GM12878 (cell line): Measurements from ENCODE around the gene GNA15. TPM values are rescaled to one million over a fixed set of nuclear protein-coding genes. Genes with fewer than 3 reads are reported as not detected.

Experiments
- ATAC-seq: fragments of 200-7000 bp; cut with Tn5 transposase; 3 replicates; pipeline ENCODE4 v1.9.1; 2020; ENCODE audit warnings: mild to moderate bottlenecking, moderate library complexity
- BruUV-seq: library from RNA; stranded (reverse); fragments of 400-500 nt; replicated peaks from 2 replicates; lab custom pipeline; 2021; lab: Mats Ljungman, UMichigan
- CTCF ChIA-PET: fragments of 300-600 bp; sonication (Branson Sonifier 250); formaldehyde crosslinking; extraction: SDS; loops from one replicate; lab custom pipeline; 2021; ENCODE audit warnings: inconsistent platforms; lab: Yijun Ruan, JAX
- POLR2A ChIA-PET: fragments of 350-600 bp; formaldehyde crosslinking; extraction: SDS; loops from one replicate; lab custom pipeline; 2021; ENCODE audit warnings: inconsistent platforms; lab: Charles Lee
- RAD21 ChIA-PET: fragments of 300-600 bp; sonication (Branson Sonifier 250); formaldehyde crosslinking; loops from one replicate; lab custom pipeline; 2023; ENCODE audit warnings: antibody characterized with exemption; ENCODE audit not compliant: unreplicated experiment; lab: Charles Lee
- SMC1A ChIA-PET: fragments of 300-600 bp; sonication (Branson Sonifier 250); formaldehyde crosslinking; loops from one replicate; lab custom pipeline; 2023; ENCODE audit not compliant: unreplicated experiment, uncharacterized antibody; lab: Charles Lee
- DNase-seq: peaks from one replicate; pipeline ENCODE4 v3.0.0-alpha.2; 2011; ENCODE audit warnings: low read depth, low spot score
- FAIRE-seq: peaks from 3 replicates; lab custom pipeline; 2011; peaks lifted over from hg19 to GRCh38; lab: Jason Lieb, UNC
- H2AFZ ChIP-seq: 2 replicates; pipeline ENCODE4 v1.6.0; 2011; ENCODE audit warnings: low read depth, low read length, control low read depth; ENCODE audit not compliant: control insufficient read depth
- H3K27ac ChIP-seq: 2 replicates; pipeline ENCODE4 v1.5.1; 2011; ENCODE audit warnings: control low read depth; ENCODE audit not compliant: control insufficient read depth, insufficient read depth
- H3K27me3 ChIP-seq, 2 experiments: replicated peaks in 1 of 2; 2 replicates each; pipeline versions ENCODE4 v1.6.0 to v1.6.1; 2011; ENCODE audit warnings: low read length in 1 of 2; ENCODE audit not compliant: control insufficient read depth in 2 of 2, insufficient read depth in 2 of 2
- H3K36me3 ChIP-seq, 2 experiments: 2 replicates each; pipeline ENCODE4 v1.5.1; 2011; ENCODE audit warnings: low read length in 1 of 2; ENCODE audit not compliant: control insufficient read depth in 2 of 2, insufficient read depth in 2 of 2
- H3K4me1 ChIP-seq: 2 replicates; pipeline ENCODE4 v1.6.1; 2011; ENCODE audit warnings: mild to moderate bottlenecking, low read length, moderate library complexity, mixed read lengths; ENCODE audit not compliant: control insufficient read depth, insufficient read depth
- H3K4me2 ChIP-seq: 2 replicates; pipeline ENCODE4 v1.6.0; 2011; ENCODE audit warnings: control low read depth; ENCODE audit not compliant: control insufficient read depth, insufficient read depth
- H3K4me3 ChIP-seq: fragments of 200-600 bp; sonication (generic); 2 replicates; pipeline ENCODE4 v1.5.1; 2016
- H3K79me2 ChIP-seq: 2 replicates; pipeline ENCODE4 v1.6.0; 2011; ENCODE audit warnings: low read length; ENCODE audit not compliant: control insufficient read depth, insufficient read depth
- H3K9ac ChIP-seq: 2 replicates; pipeline ENCODE4 v1.8.0; 2011; ENCODE audit warnings: low read length, control low read depth, mixed read lengths; ENCODE audit not compliant: control insufficient read depth, insufficient read depth
- H3K9me3 ChIP-seq: replicated peaks from 3 replicates; pipeline ENCODE4 v1.5.1; 2011; ENCODE audit warnings: mild to moderate bottlenecking, low read length; ENCODE audit not compliant: control insufficient read depth, insufficient read depth
- H4K20me1 ChIP-seq: 2 replicates; pipeline ENCODE4 v1.6.0; 2011; ENCODE audit not compliant: control insufficient read depth, insufficient read depth
- CHD2 ChIP-seq: IDR thresholded peaks from 2 replicates; pipeline ENCODE4 v1.6.1; 2011; ENCODE audit warnings: low read depth, low read length, improper control_type of control experiment, borderline replicate concordance
- CTCF ChIP-seq, 3 experiments: IDR thresholded peaks in 2 of 3; conservative IDR thresholded peaks in 1 of 3; 2 replicates each; pipeline ENCODE4 v1.5.1; 2011; ENCODE audit warnings: low read depth in 3 of 3, low read length in 3 of 3, mild to moderate bottlenecking in 3 of 3, control low read depth in 2 of 3, moderate library complexity in 2 of 3, inconsistent platforms in 1 of 3, mixed read lengths in 1 of 3; ENCODE audit not compliant: control insufficient read depth in 2 of 3, insufficient read depth in 1 of 3; ENCODE audit errors: extremely low read depth in 1 of 3
- RAD21 ChIP-seq: IDR thresholded peaks from 2 replicates; pipeline ENCODE4 v1.6.1; 2011; ENCODE audit warnings: mild to moderate bottlenecking, low read depth, low read length, moderate library complexity; ENCODE audit not compliant: insufficient read depth
- SMARCA5 ChIP-seq: fragments of 450-650 bp; IDR thresholded peaks from 2 replicates; pipeline ENCODE4 v1.6.1; 2017; ENCODE audit warnings: mild to moderate bottlenecking
- SMC3 ChIP-seq: IDR thresholded peaks from 2 replicates; pipeline ENCODE4 v1.6.1; 2011; ENCODE audit warnings: low read length, improper control_type of control experiment, borderline replicate concordance
- TCF3 ChIP-seq: IDR thresholded peaks from 2 replicates; pipeline ENCODE4 v1.6.1; 2012; ENCODE audit warnings: low read depth, mild to moderate bottlenecking, low read length, borderline replicate concordance; ENCODE audit not compliant: insufficient read depth
- YY1 ChIP-seq: IDR thresholded peaks from 2 replicates; pipeline ENCODE4 v1.6.1; 2011; ENCODE audit warnings: low read depth, mild to moderate bottlenecking, low read length
- WGBS: methylation state at CpG from one replicate; pipeline ENCODE4 v1.1.6; 2016; ENCODE audit warnings: low lambda C conversion rate; ENCODE audit not compliant: insufficient replicate concordance, insufficient coverage; ENCODE audit errors: missing lambda C conversion rate; 5-methylcytosine and 5-hydroxymethylcytosine counted together
- in situ Hi-C: fragments of 300-500 bp; cut with MboI; formaldehyde crosslinking; loops from 9 replicates; pipeline ENCODE4 v1.14.3; 2018; ENCODE audit warnings: mixed read lengths
- intact Hi-C: fragments of 100-400 bp; cut with micrococcal nuclease; formaldehyde crosslinking; loops from one replicate; pipeline ENCODE4 v1.14.2; 2022; ENCODE audit not compliant: unreplicated experiment
- polyA plus RNA-seq, 11 experiments: library from polyadenylated mRNA; depleted of rRNA in 4 of 11; unstranded in 6 of 11; stranded (reverse) in 5 of 11; fragments of >200 nt; fragmentation: Nextera tagmentation in 4 of 11; fragmentation: Illumina TruSeq in 1 of 11; extraction: Ambion mirVana in 4 of 11; extraction: Trizol in 1 of 11; gene quantifications; 1 replicate in 1 of 11; 2 replicates in 10 of 11; pipeline versions ENCODE4 v1.2.1 to v1.2.3, GENCODE V29; 2011 to 2016; ENCODE audit warnings: inconsistent platforms in 2 of 11, missing spikeins in 2 of 11, low read depth in 1 of 11
- total RNA-seq, 4 experiments: library from RNA; depleted of rRNA in 3 of 4; stranded (reverse); fragments of >200 nt in 3 of 4; fragmentation: Illumina TruSeq in 1 of 4; extraction: Trizol in 1 of 4; gene quantifications; 2 replicates each; pipeline versions ENCODE4 v1.2.1 to v1.2.3, GENCODE V29; 2013 to 2021
- TF ChIP-seq, protein P1 (sequence below): fragments of 150-350 bp; IDR thresholded peaks from 2 replicates; pipeline ENCODE4 v1.6.1; 2014; ENCODE audit warnings: mild to moderate bottlenecking, low read depth, low read length

Gene GNA15
- total and polyA plus RNA-seq, 10 of the 15 experiments (the other 5 are each of a cell fraction or from before 2014, with no cell fraction given): 0.42 to 18.0 (median 9.4) TPM

GRCh38 chr19:3146677-3147100 lies 10.9 kb downstream of the GNA15 start:
- ATAC-seq (peak; percentile 80), DNase-seq (no peak), FAIRE-seq (peak; percentile 7)
- BruUV-seq: no TSS peak
- Histone ChIP-seq H2AFZ (no peak overlapping the region), H3K79me2 (peaks cover 3% of the 10 kb centered on the region), H3K36me3 (no peaks in the 10 kb centered on the region; a peak in 2 of 4 replicates), H3K4me2 (no peak overlapping the region), H3K9me3 (no peaks in the 10 kb centered on the region), H3K4me1 (peaks cover 15% of the 10 kb centered on the region), H3K27ac (no peak overlapping the region), H3K27me3 (no peaks in the 10 kb centered on the region), H4K20me1 (no peaks in the 10 kb centered on the region), H3K9ac (no peak overlapping the region), H3K4me3 (no peak overlapping the region)
- 20% methylated on average over 5 of the region's 5 CpGs for WGBS
- in situ Hi-C loops (no loop called here), intact Hi-C loops (loop anchor here (2.0 kb wide), 1 partner anchor 16 kb away; no protein-coding TSS in a partner anchor)
- ChIA-PET SMC1A (interaction anchor here (0.8 to 1.0 kb wide), 3 partner anchors 9 to 17 kb away, joined by 3 to 6 read pairs (median 4); no protein-coding TSS in a partner anchor), RAD21 (interaction anchor here (0.7 to 1.5 kb wide), 3 partner anchors 9 to 184 kb away, joined by 3 to 6 read pairs (median 3); no protein-coding TSS in a partner anchor), POLR2A (interaction anchor here (0.7 to 3.0 kb wide), 2 partner anchors 10 to 14 kb away, joined by 3 to 27 read pairs; partner anchors contain the start of gene GNA15), CTCF (interaction anchor here (0.5 to 8.9 kb wide), 9 partner anchors 9 to 43 kb away, joined by 3 to 117 read pairs (median 5); partner anchors contain the start of gene GNA15)
- 0 out of 2 replicates have a peak, but pooled peaks have one; percentile 5 for TF ChIP-seq TCF3
- TF ChIP-seq SMC3: peak; percentile 57
- TF ChIP-seq, protein P1, sequence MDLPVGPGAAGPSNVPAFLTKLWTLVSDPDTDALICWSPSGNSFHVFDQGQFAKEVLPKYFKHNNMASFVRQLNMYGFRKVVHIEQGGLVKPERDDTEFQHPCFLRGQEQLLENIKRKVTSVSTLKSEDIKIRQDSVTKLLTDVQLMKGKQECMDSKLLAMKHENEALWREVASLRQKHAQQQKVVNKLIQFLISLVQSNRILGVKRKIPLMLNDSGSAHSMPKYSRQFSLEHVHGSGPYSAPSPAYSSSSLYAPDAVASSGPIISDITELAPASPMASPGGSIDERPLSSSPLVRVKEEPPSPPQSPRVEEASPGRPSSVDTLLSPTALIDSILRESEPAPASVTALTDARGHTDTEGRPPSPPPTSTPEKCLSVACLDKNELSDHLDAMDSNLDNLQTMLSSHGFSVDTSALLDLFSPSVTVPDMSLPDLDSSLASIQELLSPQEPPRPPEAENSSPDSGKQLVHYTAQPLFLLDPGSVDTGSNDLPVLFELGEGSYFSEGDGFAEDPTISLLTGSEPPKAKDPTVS: no peak
- TF ChIP-seq RAD21: peak; percentile 44
- TF ChIP-seq CTCF (IDR thresholded peaks at IDR 0.05 in 2 of 3, conservative IDR thresholded peaks at IDR 0.05 in 1 of 3; ENCODE audit: control insufficient read depth in 2 of 3, extremely low read depth in 1 of 3, insufficient read depth in 1 of 3, low read depth in 3 of 3, low read length in 3 of 3): peak; percentile 60 to 97 (median 79)
- TF ChIP-seq SMARCA5: peak; percentile 97
- no peak for TF ChIP-seq CHD2
- TF ChIP-seq YY1: peak; percentile 78
